GM23248 (cell line): ENCODE measurements around the gene ADAM10.

Experiments
- EZH2 ChIP-seq: fragments of 200-600 bp; sonication (generic); IDR thresholded peaks from 2 replicates; pipeline ENCODE4 v1.6.1; 2018; ENCODE audit warnings: antibody characterized with exemption, mild to moderate bottlenecking; ENCODE audit not compliant: insufficient read depth, poor library complexity, severe bottlenecking
- EZH2phosphoT487 ChIP-seq: fragments of 200-600 bp; sonication (generic); IDR thresholded peaks from 2 replicates; pipeline ENCODE4 v1.6.1; 2018; ENCODE audit warnings: antibody characterized with exemption, moderate library complexity, mild to moderate bottlenecking, low read depth; ENCODE audit not compliant: insufficient read depth

- TF ChIP-seq EZH2phosphoT487 (no peak), EZH2 (no peak)
These were observed 105.5 kb downstream of the ADAM10 start for GRCh38 chr15:58643996-58644395.
